ENCODE measurements around the gene CCDC122.

CCDC122 gene

GRCh38 chr13:43878892-43879754, at the start of gene CCDC122:
TSS of gene CCDC122 (minus strand) at chr13:43879740. CDS start at chr13:43869376, 10,364 bp downstream.
- DNase-seq (ENCODE audit: low read depth, low spot score) = peak; percentile 87

- no peak for DNase-seq (ENCODE audit: low read depth, low spot score)
Observed at GRCh38 chr13:43924549-43925245, 45.2 kb upstream of the CCDC122 start.

GRCh38 chr13:43920965-43921674, 41.6 kb upstream of the CCDC122 start:
- DNase-seq (ENCODE audit: low read depth, low spot score) = no peak

- no peak for DNase-seq (ENCODE audit: low read depth, low spot score)
Observed at GRCh38 chr13:43918636-43919035, 39.1 kb upstream of the CCDC122 start.

GRCh38 chr13:43916828-43917227, 37.3 kb upstream of the CCDC122 start:
- DNase-seq (ENCODE audit: low read depth, low spot score) = no peak

- no peak for DNase-seq (ENCODE audit: low read depth, low spot score)
Observed at GRCh38 chr13:43915451-43915850, 35.9 kb upstream of the CCDC122 start.

GRCh38 chr13:43911871-43912270, 32.3 kb upstream of the CCDC122 start:
- no peak for DNase-seq (ENCODE audit: low read depth, low spot score)

GRCh38 chr13:43911278-43911677, 31.7 kb upstream of the CCDC122 start:
- DNase-seq (ENCODE audit: low read depth, low spot score) = no peak

GRCh38 chr13:43910856-43911255, 31.3 kb upstream of the CCDC122 start:
- no peak for DNase-seq (ENCODE audit: low read depth, low spot score)

GRCh38 chr13:43908156-43909126, 28.9 kb upstream of the CCDC122 start:
- DNase-seq (ENCODE audit: low read depth, low spot score) = no peak

GRCh38 chr13:43905435-43906031, 26.0 kb upstream of the CCDC122 start:
- DNase-seq (ENCODE audit: low read depth, low spot score) = no peak

- DNase-seq (ENCODE audit: low read depth, low spot score) = no peak
Observed at GRCh38 chr13:43895940-43896339, 16.4 kb upstream of the CCDC122 start.

- DNase-seq (ENCODE audit: low read depth, low spot score) = no peak
Observed at GRCh38 chr13:43894438-43894837, 14.9 kb upstream of the CCDC122 start.

- no peak for DNase-seq (ENCODE audit: low read depth, low spot score)
Observed at GRCh38 chr13:43884222-43884621, 4.7 kb upstream of the CCDC122 start.

GRCh38 chr13:43883631-43884030, 4.1 kb upstream of the CCDC122 start:
- no peak for DNase-seq (ENCODE audit: low read depth, low spot score)

- no peak for DNase-seq (ENCODE audit: low read depth, low spot score)
Observed at GRCh38 chr13:43881580-43881979, 2.0 kb upstream of the CCDC122 start.

GRCh38 chr13:43880926-43881325, 1.4 kb upstream of the CCDC122 start:
- DNase-seq (ENCODE audit: low read depth, low spot score) = no peak

GRCh38 chr13:43880214-43880855, 795 bp upstream of the CCDC122 start:
- DNase-seq (ENCODE audit: low read depth, low spot score) = no peak

- DNase-seq (ENCODE audit: low read depth, low spot score) = peak; percentile 60
Observed at GRCh38 chr13:43879755-43880181, 228 bp upstream of the CCDC122 start, which contains the start of gene LACC1. TSS of gene LACC1 (plus strand) at chr13:43879904. CDS start at chr13:43880986, 1,082 bp downstream.

GRCh38 chr13:43877766-43878165, 1.8 kb downstream of the CCDC122 start:
- DNase-seq (ENCODE audit: low read depth, low spot score) = no peak

Data from ELF-1 (cell line).